ENCODE results near the gene MAN1A1.

The MAN1A1 gene

GRCh38 chr6:119322715-119323350, 26.7 kb downstream of the MAN1A1 start:
- Histone ChIP-seq H3K79me2 (ENCODE audit: control insufficient read depth, low read length) (no peaks in the 10 kb centered on the region), H3K4me3 (ENCODE audit: low read length) (no peak overlapping the region), H3K4me2 (ENCODE audit: low read length) (no peak overlapping the region)

GRCh38 chr6:119322034-119322433, 27.5 kb downstream of the MAN1A1 start:
- H3K79me2 ChIP-seq (ENCODE audit: control insufficient read depth, low read length), result no peaks in the 10 kb centered on the region
- H3K9me3 ChIP-seq (ENCODE audit: control insufficient read depth, insufficient read depth, low read length), result no peaks in the 10 kb centered on the region
- TF ChIP-seq EZH2phosphoT487 (IDR thresholded peaks at IDR 0.05; ENCODE audit: borderline replicate concordance, low read length) (no peak), CTCF (IDR thresholded peaks at IDR 0.05; ENCODE audit: low read depth, low read length, poor library complexity, severe bottlenecking) (no peak)
- H3K4me3 ChIP-seq (ENCODE audit: low read length), result no peak overlapping the region
- H3K27me3 ChIP-seq (ENCODE audit: control insufficient read depth, low read length), result no peaks in the 10 kb centered on the region
- no peaks in the 10 kb centered on the region for H4K20me1 ChIP-seq (ENCODE audit: control insufficient read depth, insufficient read depth, low read depth, low read length)
- no peak overlapping the region for H3K4me2 ChIP-seq (ENCODE audit: low read length)
- no peaks in the 10 kb centered on the region for H3K4me1 ChIP-seq (ENCODE audit: control insufficient read depth, low read length)
- no peak overlapping the region for H3K27ac ChIP-seq (ENCODE audit: low read depth, low read length)
- no peaks in the 10 kb centered on the region for H3F3A ChIP-seq (ENCODE audit: control insufficient read depth, insufficient read depth)
- no peaks in the 10 kb centered on the region for H3K9me2 ChIP-seq (replicated peaks; ENCODE audit: control insufficient read depth, low read length)
- no peaks in the 10 kb centered on the region for H3K36me3 ChIP-seq (ENCODE audit: control insufficient read depth, low read length)

More at GRCh38 chr6:119322715-119323350, 26.7 kb downstream of the MAN1A1 start:
- no peaks in the 10 kb centered on the region for H3K4me1 ChIP-seq (ENCODE audit: control insufficient read depth, low read length)
- no peaks in the 10 kb centered on the region for H3K9me3 ChIP-seq (ENCODE audit: control insufficient read depth, insufficient read depth, low read length)
- no peaks in the 10 kb centered on the region for H3K27me3 ChIP-seq (ENCODE audit: control insufficient read depth, low read length)
- no peaks in the 10 kb centered on the region for H3K36me3 ChIP-seq (ENCODE audit: control insufficient read depth, low read length)
- no peak for TF ChIP-seq CTCF (IDR thresholded peaks at IDR 0.05; ENCODE audit: low read depth, low read length, poor library complexity, severe bottlenecking)
- TF ChIP-seq EZH2phosphoT487 (IDR thresholded peaks at IDR 0.05; ENCODE audit: borderline replicate concordance, low read length), result no peak
- H3K9me2 ChIP-seq (replicated peaks; ENCODE audit: control insufficient read depth, low read length), result no peaks in the 10 kb centered on the region
- H4K20me1 ChIP-seq (ENCODE audit: control insufficient read depth, insufficient read depth, low read depth, low read length), result no peaks in the 10 kb centered on the region
- no peak overlapping the region for H3K27ac ChIP-seq (ENCODE audit: low read depth, low read length)
- H3F3A ChIP-seq (ENCODE audit: control insufficient read depth, insufficient read depth), result no peaks in the 10 kb centered on the region

GRCh38 chr6:119319694-119320093, 29.9 kb downstream of the MAN1A1 start:
- TF ChIP-seq CTCF (IDR thresholded peaks at IDR 0.05; ENCODE audit: low read depth, low read length, poor library complexity, severe bottlenecking) (no peak), EZH2phosphoT487 (IDR thresholded peaks at IDR 0.05; ENCODE audit: borderline replicate concordance, low read length) (no peak)
- no peak overlapping the region for H3K4me3 ChIP-seq (ENCODE audit: low read length)
- H3K27ac ChIP-seq (ENCODE audit: low read depth, low read length), result no peak overlapping the region
- H3K79me2 ChIP-seq (ENCODE audit: control insufficient read depth, low read length), result no peaks in the 10 kb centered on the region
- no peaks in the 10 kb centered on the region for H3K36me3 ChIP-seq (ENCODE audit: control insufficient read depth, low read length)
- no peaks in the 10 kb centered on the region for H3K9me2 ChIP-seq (replicated peaks; ENCODE audit: control insufficient read depth, low read length)
- H3K4me2 ChIP-seq (ENCODE audit: low read length), result no peak overlapping the region
- no peaks in the 10 kb centered on the region for H3F3A ChIP-seq (ENCODE audit: control insufficient read depth, insufficient read depth)
- H3K4me1 ChIP-seq (ENCODE audit: control insufficient read depth, low read length), result peaks cover 2% of the 10 kb centered on the region
- no peaks in the 10 kb centered on the region for H3K27me3 ChIP-seq (ENCODE audit: control insufficient read depth, low read length)
- H3K9me3 ChIP-seq (ENCODE audit: control insufficient read depth, insufficient read depth, low read length), result no peaks in the 10 kb centered on the region
- H4K20me1 ChIP-seq (ENCODE audit: control insufficient read depth, insufficient read depth, low read depth, low read length), result no peaks in the 10 kb centered on the region
